ENCODE measurements around the gene UBE2D3.

DNA sequence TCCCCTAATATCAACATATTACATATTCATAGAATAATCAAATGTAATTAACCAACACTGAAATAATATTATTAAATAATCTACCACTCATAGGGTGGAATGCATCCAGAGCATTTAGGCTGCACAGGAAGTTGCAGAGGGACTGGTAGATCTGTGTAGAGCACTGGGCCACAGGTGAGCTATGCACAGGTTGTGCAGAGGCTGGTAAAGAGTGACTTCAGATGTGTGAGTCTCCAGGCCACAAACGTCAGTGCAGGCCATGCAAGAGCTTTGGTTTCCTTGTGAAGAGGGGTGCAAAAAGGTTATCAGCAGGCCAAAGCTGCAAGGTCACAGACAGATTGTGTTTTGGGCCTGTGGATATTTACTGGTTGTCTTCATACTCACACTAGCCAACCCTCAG, 41.1 kb downstream of the UBE2D3 start:
- TF ChIP-seq, protein P1, sequence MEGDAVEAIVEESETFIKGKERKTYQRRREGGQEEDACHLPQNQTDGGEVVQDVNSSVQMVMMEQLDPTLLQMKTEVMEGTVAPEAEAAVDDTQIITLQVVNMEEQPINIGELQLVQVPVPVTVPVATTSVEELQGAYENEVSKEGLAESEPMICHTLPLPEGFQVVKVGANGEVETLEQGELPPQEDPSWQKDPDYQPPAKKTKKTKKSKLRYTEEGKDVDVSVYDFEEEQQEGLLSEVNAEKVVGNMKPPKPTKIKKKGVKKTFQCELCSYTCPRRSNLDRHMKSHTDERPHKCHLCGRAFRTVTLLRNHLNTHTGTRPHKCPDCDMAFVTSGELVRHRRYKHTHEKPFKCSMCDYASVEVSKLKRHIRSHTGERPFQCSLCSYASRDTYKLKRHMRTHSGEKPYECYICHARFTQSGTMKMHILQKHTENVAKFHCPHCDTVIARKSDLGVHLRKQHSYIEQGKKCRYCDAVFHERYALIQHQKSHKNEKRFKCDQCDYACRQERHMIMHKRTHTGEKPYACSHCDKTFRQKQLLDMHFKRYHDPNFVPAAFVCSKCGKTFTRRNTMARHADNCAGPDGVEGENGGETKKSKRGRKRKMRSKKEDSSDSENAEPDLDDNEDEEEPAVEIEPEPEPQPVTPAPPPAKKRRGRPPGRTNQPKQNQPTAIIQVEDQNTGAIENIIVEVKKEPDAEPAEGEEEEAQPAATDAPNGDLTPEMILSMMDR (IDR thresholded peaks at IDR 0.05), result no peak
- TF ChIP-seq POLR2A (IDR thresholded peaks at IDR 0.05), result no peak
